ENCODE results near the gene VTCN1.

GRCh38 chr1:117114877-117115276 lies 95.8 kb downstream of the VTCN1 start:
- TF ChIP-seq POLR2AphosphoS5 (IDR thresholded peaks at IDR 0.05; ENCODE audit: low read depth, low read length) = no peak
- no peak for TF ChIP-seq REST (IDR thresholded peaks at IDR 0.05; ENCODE audit: insufficient read depth in 1 of 2, low read depth in 2 of 2, low read length in 1 of 2)
- no peak for TF ChIP-seq CTCF (IDR thresholded peaks at IDR 0.05)
- TF ChIP-seq SIN3A (IDR thresholded peaks at IDR 0.05; ENCODE audit: borderline replicate concordance, insufficient read depth, low read depth, low read length) = no peak
- no peak for TF ChIP-seq TCF7L2 (IDR thresholded peaks at IDR 0.05; ENCODE audit: low read depth, low read length)

Data from Panc1 (cell line).